Activated T-cell treated with anti-CD3 and anti-CD28 coated beads, Interleukin-2, amount 50 U/mL, for 24 hours (primary cell): ENCODE data around the gene VGLL3.
"Not testable (repeated sequence)": the region's sequence is repeated elsewhere in the genome, so short reads cannot be mapped to it uniquely, and the experiment has no call there.

Experiments
- DNase-seq: peaks from one replicate; pipeline ENCODE4 v3.0.0-alpha.2; 2020
- H3K27ac Mint-ChIP-seq: 2 replicates; pipeline ENCODE4 v1.8.0; 2020; ENCODE audit warnings: mild to moderate bottlenecking, mixed read lengths
- H3K27me3 Mint-ChIP-seq: 2 replicates; pipeline ENCODE4 v1.8.0; 2020; ENCODE audit warnings: mixed read lengths
- H3K36me3 Mint-ChIP-seq: 2 replicates; pipeline ENCODE4 v1.8.0; 2020; ENCODE audit warnings: low read depth, mixed read lengths
- H3K4me1 Mint-ChIP-seq: 2 replicates; pipeline ENCODE4 v1.8.0; 2020; ENCODE audit warnings: low read depth, mixed read lengths
- H3K4me3 Mint-ChIP-seq: 2 replicates; pipeline ENCODE4 v1.8.0; 2020; ENCODE audit warnings: mild to moderate bottlenecking, moderate library complexity, mixed read lengths
- H3K9me3 Mint-ChIP-seq: 2 replicates; pipeline ENCODE4 v1.8.0; 2020; ENCODE audit warnings: mixed read lengths

The VGLL3 gene

DNA sequence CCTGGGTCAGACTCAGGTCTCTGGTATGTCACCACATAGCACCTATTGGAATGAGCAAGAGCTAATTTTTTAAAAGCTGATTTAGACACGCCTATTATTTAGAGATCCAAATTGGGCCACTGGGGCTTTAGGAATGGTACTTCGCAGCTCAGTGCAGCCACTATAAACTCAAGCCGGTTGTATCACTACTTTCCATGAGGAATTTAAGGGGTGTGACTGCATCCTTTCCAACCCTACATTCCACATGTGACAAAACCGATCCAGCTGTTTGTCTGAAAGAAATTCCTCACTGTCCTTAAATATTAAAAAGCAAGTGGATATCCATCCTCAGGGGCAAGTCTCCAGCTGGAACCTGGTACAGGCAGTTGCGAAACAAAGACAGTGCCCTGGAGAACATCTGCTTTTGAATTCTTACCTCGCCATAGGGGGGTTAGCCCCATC lies 12.8 kb downstream of the VGLL3 start:
- Mint-ChIP-seq H3K4me3 (no peak overlapping the region), H3K9me3 (no peaks in the 10 kb centered on the region), H3K36me3 (no peaks in the 10 kb centered on the region), H3K4me1 (no peaks in the 10 kb centered on the region), H3K27me3 (no peaks in the 10 kb centered on the region), H3K27ac (no peak overlapping the region)
- DNase-seq = no peak

DNA sequence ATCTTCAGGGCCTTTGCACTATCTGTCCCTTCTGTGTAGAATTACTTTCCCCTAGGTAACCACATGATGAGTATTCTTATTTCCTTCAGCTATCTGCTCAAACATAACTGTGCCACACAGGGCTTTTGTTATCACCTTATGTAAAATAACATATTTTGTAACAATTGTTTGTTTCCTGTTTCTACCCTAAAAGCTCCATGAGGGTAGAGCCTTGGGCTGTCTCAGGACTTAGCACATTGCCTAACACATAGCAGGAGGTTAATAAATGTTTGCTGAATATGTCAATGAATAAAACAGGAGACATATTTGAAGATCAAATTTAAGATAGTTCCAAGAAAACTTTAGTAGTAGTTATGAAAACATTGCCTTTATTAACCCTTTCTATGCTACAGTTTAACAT lies 14.7 kb downstream of the VGLL3 start:
- DNase-seq = no peak
- Mint-ChIP-seq H3K27ac (no peak overlapping the region), H3K36me3 (no peaks in the 10 kb centered on the region), H3K4me1 (no peaks in the 10 kb centered on the region), H3K9me3 (no peaks in the 10 kb centered on the region), H3K4me3 (no peak overlapping the region), H3K27me3 (no peaks in the 10 kb centered on the region)

DNA sequence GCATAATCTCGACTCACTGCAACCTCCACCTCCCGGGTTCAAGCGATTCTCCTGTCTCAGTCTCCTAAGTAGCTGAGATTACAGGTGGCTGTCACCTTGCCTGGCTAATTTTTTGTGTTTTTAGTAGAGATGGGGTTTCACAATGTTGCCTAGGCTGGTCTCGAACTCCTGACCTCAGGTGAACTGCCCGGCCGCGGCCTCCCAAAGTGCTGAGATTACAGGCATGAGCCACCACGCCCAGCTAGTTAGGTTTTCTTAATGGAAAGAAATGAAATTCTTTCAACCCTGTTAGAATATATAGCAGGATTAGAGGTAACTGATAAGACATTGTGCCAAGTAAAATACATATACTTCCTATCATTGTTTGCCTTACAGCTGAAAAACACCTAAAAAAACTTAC lies 16.8 kb downstream of the VGLL3 start:
- not testable (repeated sequence) for H3K4me3 Mint-ChIP-seq, DNase-seq, H3K4me1 Mint-ChIP-seq, H3K36me3 Mint-ChIP-seq, H3K9me3 Mint-ChIP-seq, H3K27me3 Mint-ChIP-seq, H3K27ac Mint-ChIP-seq

DNA sequence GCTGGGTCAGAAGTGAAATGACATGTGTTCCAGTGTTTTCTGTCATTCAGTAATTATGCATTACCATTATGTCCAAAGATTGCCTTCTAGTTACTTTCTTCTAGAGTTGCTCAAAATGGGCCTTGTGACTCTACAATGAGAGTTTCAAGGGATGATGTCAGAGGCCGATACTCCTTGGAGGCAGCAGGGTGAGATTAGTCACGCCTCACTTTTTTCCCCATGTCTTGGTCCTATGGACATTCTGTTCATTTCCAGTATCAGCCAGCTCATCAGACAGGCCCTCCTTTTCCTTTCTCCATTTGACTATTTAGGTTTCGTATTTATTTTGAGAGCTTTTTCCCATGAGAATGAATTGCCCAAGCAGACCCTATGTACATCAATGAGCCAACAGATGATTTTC lies 17.5 kb downstream of the VGLL3 start:
- no peak overlapping the region for H3K27ac Mint-ChIP-seq
- H3K4me3 Mint-ChIP-seq = no peak overlapping the region
- H3K4me1 Mint-ChIP-seq = no peaks in the 10 kb centered on the region
- H3K36me3 Mint-ChIP-seq = no peaks in the 10 kb centered on the region
- no peaks in the 10 kb centered on the region for H3K27me3 Mint-ChIP-seq
- no peaks in the 10 kb centered on the region for H3K9me3 Mint-ChIP-seq
- DNase-seq = no peak

- Mint-ChIP-seq H3K9me3 (no peaks in the 10 kb centered on the region), H3K36me3 (no peaks in the 10 kb centered on the region), H3K4me3 (no peak overlapping the region), H3K27me3 (no peaks in the 10 kb centered on the region), H3K4me1 (no peaks in the 10 kb centered on the region), H3K27ac (no peak overlapping the region)
- no peak for DNase-seq
Measured at GRCh38 chr3:86969500-86970189, 21.3 kb downstream of the VGLL3 start.

- Mint-ChIP-seq H3K27ac (no peak overlapping the region), H3K27me3 (no peaks in the 10 kb centered on the region), H3K4me3 (no peak overlapping the region), H3K36me3 (no peaks in the 10 kb centered on the region), H3K9me3 (no peaks in the 10 kb centered on the region), H3K4me1 (no peaks in the 10 kb centered on the region)
- DNase-seq = no peak
Measured at GRCh38 chr3:86968244-86968932, 22.6 kb downstream of the VGLL3 start.

- Mint-ChIP-seq H3K4me1 (no peaks in the 10 kb centered on the region), H3K9me3 (no peaks in the 10 kb centered on the region), H3K27me3 (no peaks in the 10 kb centered on the region), H3K4me3 (no peak overlapping the region), H3K27ac (no peak overlapping the region), H3K36me3 (no peaks in the 10 kb centered on the region)
- no peak for DNase-seq
Measured at GRCh38 chr3:86967062-86967461, 23.9 kb downstream of the VGLL3 start.

DNA sequence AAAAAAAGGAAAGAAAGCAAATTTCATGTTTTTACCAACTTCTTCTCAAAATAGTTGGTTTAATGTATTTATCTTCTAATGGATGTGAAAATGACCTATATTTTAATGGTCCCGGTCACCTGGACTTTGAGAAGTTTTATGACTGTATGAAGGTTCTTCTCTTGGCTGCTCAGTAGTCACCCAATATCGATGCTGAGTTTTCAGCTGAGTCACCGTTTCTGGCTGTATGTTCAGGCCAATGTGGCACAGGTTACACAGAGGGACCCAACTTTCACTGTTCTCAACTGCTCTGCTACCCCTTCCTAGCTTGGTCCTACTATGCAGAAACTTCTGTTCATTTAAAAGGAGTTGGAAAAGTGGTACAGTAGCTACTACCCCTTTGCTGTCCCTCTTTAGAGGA lies 25.8 kb downstream of the VGLL3 start:
- Mint-ChIP-seq H3K4me1 (no peaks in the 10 kb centered on the region), H3K4me3 (no peak overlapping the region), H3K27ac (no peak overlapping the region), H3K27me3 (no peaks in the 10 kb centered on the region), H3K9me3 (no peaks in the 10 kb centered on the region), H3K36me3 (no peaks in the 10 kb centered on the region)
- no peak for DNase-seq

- Mint-ChIP-seq H3K36me3 (no peaks in the 10 kb centered on the region), H3K4me3 (no peak overlapping the region), H3K4me1 (no peaks in the 10 kb centered on the region), H3K27ac (no peak overlapping the region), H3K9me3 (no peaks in the 10 kb centered on the region), H3K27me3 (no peaks in the 10 kb centered on the region)
- no peak for DNase-seq
Measured at GRCh38 chr3:86963611-86964010, 27.3 kb downstream of the VGLL3 start.

DNA sequence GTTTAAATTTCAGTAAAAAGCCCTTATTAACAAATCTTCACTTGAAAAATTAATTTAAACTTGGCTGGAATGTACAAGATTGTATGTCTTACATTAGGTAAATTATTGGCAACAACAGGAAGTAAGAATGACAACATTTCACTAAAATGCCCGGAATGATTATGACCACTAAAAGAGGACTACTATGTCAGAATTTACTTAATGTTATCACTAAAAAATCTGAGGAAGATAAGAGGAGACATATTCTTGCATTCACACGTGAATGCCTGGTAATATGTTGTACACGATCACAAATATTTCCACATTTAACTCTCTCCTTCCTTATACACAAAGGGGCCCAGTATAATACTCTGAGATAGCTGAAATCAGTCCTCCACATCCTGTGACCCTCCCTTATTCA lies 29.7 kb downstream of the VGLL3 start:
- H3K36me3 Mint-ChIP-seq = no peaks in the 10 kb centered on the region
- no peaks in the 10 kb centered on the region for H3K4me1 Mint-ChIP-seq
- no peak for DNase-seq
- H3K27ac Mint-ChIP-seq = no peak overlapping the region
- H3K27me3 Mint-ChIP-seq = no peaks in the 10 kb centered on the region
- no peaks in the 10 kb centered on the region for H3K9me3 Mint-ChIP-seq
- no peak overlapping the region for H3K4me3 Mint-ChIP-seq

- H3K9me3 Mint-ChIP-seq = no peaks in the 10 kb centered on the region
- H3K27ac Mint-ChIP-seq = no peak overlapping the region
- H3K4me3 Mint-ChIP-seq = no peak overlapping the region
- H3K27me3 Mint-ChIP-seq = no peaks in the 10 kb centered on the region
- H3K36me3 Mint-ChIP-seq = no peaks in the 10 kb centered on the region
- no peak for DNase-seq
- no peaks in the 10 kb centered on the region for H3K4me1 Mint-ChIP-seq
Measured at GRCh38 chr3:86960550-86960949, 30.4 kb downstream of the VGLL3 start.

GRCh38 chr3:86958534-86958933 lies 32.4 kb downstream of the VGLL3 start:
- Mint-ChIP-seq H3K9me3 (no peaks in the 10 kb centered on the region), H3K27ac (no peak overlapping the region), H3K4me1 (no peaks in the 10 kb centered on the region), H3K4me3 (no peak overlapping the region), H3K27me3 (no peaks in the 10 kb centered on the region), H3K36me3 (no peaks in the 10 kb centered on the region)
- no peak for DNase-seq

DNA sequence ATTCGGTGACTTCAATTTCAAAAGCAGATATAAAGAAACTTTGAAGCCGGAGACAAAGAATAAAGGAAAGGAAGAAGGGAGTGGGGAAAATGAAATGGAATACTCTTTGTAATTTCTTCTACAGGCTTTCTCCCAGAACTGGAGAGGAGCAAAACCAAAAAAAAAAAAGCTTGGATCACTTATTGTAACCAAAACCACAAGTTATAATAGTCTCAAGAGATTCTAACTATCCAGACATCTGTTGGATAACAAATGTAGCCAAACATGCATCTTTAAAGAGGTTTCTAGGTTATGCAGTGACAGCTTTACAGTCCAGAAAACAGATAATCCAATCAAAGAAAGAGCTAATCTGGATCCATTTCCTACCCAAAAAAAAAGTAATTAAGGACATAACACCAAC lies 36.2 kb downstream of the VGLL3 start:
- Mint-ChIP-seq H3K27me3 (no peaks in the 10 kb centered on the region), H3K4me1 (no peaks in the 10 kb centered on the region), H3K36me3 (no peaks in the 10 kb centered on the region), H3K9me3 (no peaks in the 10 kb centered on the region), H3K4me3 (no peak overlapping the region), H3K27ac (no peak overlapping the region)
- DNase-seq = no peak

- no peaks in the 10 kb centered on the region for H3K4me1 Mint-ChIP-seq
- H3K36me3 Mint-ChIP-seq = no peaks in the 10 kb centered on the region
- H3K27me3 Mint-ChIP-seq = no peaks in the 10 kb centered on the region
- H3K4me3 Mint-ChIP-seq = no peak overlapping the region
- DNase-seq = no peak
- H3K9me3 Mint-ChIP-seq = peaks cover under 1% of the 10 kb centered on the region
- H3K27ac Mint-ChIP-seq = no peak overlapping the region
Measured at GRCh38 chr3:86954226-86954625, 36.7 kb downstream of the VGLL3 start.

DNA sequence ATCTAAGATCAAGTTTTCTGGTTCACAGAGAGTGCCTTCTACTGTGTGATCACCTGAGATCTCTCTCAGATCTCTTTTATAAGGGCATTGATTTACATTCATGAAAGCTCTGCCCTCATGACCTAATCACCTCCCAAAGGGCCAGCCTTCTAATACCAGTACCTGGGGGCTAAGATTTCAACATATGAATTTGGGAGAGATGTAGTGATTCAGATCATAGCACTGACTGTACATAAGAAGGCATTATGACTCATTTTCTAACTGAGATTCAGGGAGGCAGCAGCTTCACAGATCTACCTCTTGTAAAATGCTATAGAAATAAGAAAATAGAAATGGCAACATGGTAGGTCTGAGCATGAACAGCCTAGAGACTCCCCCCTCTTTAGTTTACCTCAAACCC lies 39.6 kb downstream of the VGLL3 start:
- Mint-ChIP-seq H3K9me3 (peaks cover 3% of the 10 kb centered on the region), H3K27ac (no peak overlapping the region), H3K4me1 (no peaks in the 10 kb centered on the region), H3K27me3 (no peaks in the 10 kb centered on the region), H3K36me3 (no peaks in the 10 kb centered on the region), H3K4me3 (no peak overlapping the region)
- no peak for DNase-seq
